Activated B cell treated with CpG ODN at 0.5 μM for 24 hours (primary cell): ENCODE data around the gene THAP8. TPM values are rescaled to one million over a fixed set of nuclear protein-coding genes. Genes with fewer than 3 reads are reported as not detected.

Experiments used
- ATAC-seq: fragments of 200-7000 bp; cut with Tn5 transposase; one replicate; pipeline ENCODE4 v1.10.0; 2021; ENCODE audit warnings: low read depth, mild to moderate bottlenecking, moderate library complexity
- CTCF ChIA-PET: fragments of 350-600 bp; sonication (Branson Sonifier 250); formaldehyde crosslinking; loops from one replicate; lab custom pipeline; 2021; ENCODE audit warnings: antibody characterized with exemption; lab: Charles Lee
- POLR2A ChIA-PET: fragments of 350-600 bp; sonication (Branson Sonifier 250); formaldehyde crosslinking; loops from one replicate; lab custom pipeline; 2021; ENCODE audit warnings: antibody characterized with exemption; lab: Charles Lee
- DNase-seq: peaks from one replicate; pipeline ENCODE4 v3.0.0; 2022
- H3K27ac Mint-ChIP-seq: one replicate; pipeline ENCODE4 v1.8.0; 2020; ENCODE audit warnings: mixed read lengths
- H3K27me3 Mint-ChIP-seq: one replicate; pipeline ENCODE4 v1.8.0; 2021; ENCODE audit warnings: mixed read lengths
- H3K36me3 Mint-ChIP-seq: one replicate; pipeline ENCODE4 v1.8.0; 2021; ENCODE audit warnings: low read depth, mixed read lengths
- H3K4me1 Mint-ChIP-seq: one replicate; pipeline ENCODE4 v1.8.0; 2021; ENCODE audit warnings: mixed read lengths
- H3K4me3 Mint-ChIP-seq: one replicate; pipeline ENCODE4 v1.8.0; 2020; ENCODE audit warnings: mild to moderate bottlenecking, mixed read lengths
- H3K9me3 Mint-ChIP-seq: one replicate; pipeline ENCODE4 v1.8.0; 2020; ENCODE audit warnings: mixed read lengths
- CTCF ChIP-seq: fragments of 200-600 bp; IDR thresholded peaks from one replicate; pipeline ENCODE4 v1.8.0; 2022; ENCODE audit warnings: antibody characterized with exemption, mild to moderate bottlenecking
- intact Hi-C: fragments of 100-400 bp; cut with micrococcal nuclease; formaldehyde crosslinking; loops from one replicate; pipeline ENCODE4 v1.15.1; 2024
- total RNA-seq: library from RNA; stranded (reverse); gene quantifications from 2 replicates; pipeline ENCODE4 v1.2.3, GENCODE V29; 2022

The THAP8 gene
- total RNA-seq, 1 donor from 2014 or later, result 2.4 TPM

DNA sequence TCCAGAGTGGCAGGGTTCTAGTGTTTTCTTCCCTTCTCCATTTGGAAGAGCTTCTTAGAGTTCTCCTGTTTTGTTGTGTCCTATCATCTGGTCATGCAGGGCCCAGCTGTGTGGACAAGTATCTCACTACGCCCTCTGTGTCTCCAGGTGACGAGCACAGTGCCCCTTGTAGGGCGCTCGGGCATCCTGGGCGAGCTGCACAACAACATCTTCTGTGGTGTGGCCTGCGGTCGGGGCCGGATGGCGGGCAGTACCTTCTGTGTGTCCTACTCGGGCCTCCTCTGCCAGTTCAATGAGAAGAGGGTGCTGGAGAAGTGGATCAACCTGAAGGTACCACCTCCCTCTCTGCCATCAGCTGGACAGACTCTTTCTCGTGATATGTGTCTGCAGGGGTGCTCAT, 13.6 kb upstream of the THAP8 start:
- ATAC-seq (no peak), DNase-seq (no peak)
- Mint-ChIP-seq H3K4me1 (no peaks in the 10 kb centered on the region), H3K9me3 (no peaks in the 10 kb centered on the region), H3K27me3 (no peaks in the 10 kb centered on the region), H3K36me3 (no peaks in the 10 kb centered on the region), H3K4me3 (no peak overlapping the region), H3K27ac (no peak overlapping the region)
- ChIA-PET CTCF (no interaction called here), POLR2A (no interaction called here)
- TF ChIP-seq CTCF, result no peak
- intact Hi-C loops, result no loop called here

DNA sequence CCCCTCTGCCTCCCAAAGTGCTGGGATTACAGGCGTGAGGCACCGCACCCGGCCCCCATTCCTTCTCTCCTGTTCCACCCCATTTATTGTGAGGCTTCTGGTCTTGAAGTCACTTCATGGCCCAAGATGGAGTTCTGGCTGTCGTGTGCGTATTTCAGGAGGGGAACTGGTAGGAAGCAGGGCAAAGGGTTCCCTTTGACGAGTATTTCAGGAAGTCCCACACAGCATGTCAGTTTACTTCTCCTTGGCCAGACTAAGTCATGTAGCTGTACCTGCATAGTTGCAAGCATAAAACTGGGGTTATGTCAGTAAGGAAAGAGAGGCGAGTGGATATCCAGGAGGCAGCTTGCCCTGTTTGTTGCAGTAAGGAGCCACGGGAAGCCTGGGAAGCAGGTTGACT, 10.7 kb upstream of the THAP8 start:
- DNase-seq (no peak), ATAC-seq (no peak)
- CTCF ChIA-PET, result no interaction called here
- intact Hi-C loops, result no loop called here
- H3K4me3 Mint-ChIP-seq, result no peak overlapping the region
- TF ChIP-seq CTCF, result no peak
- no peaks in the 10 kb centered on the region for H3K9me3 Mint-ChIP-seq
- H3K27ac Mint-ChIP-seq, result no peak overlapping the region
- no peaks in the 10 kb centered on the region for H3K27me3 Mint-ChIP-seq
- POLR2A ChIA-PET, result no interaction called here
- H3K36me3 Mint-ChIP-seq, result no peaks in the 10 kb centered on the region
- H3K4me1 Mint-ChIP-seq, result no peaks in the 10 kb centered on the region

- TF ChIP-seq CTCF, result no peak
- Mint-ChIP-seq H3K4me3 (no peak overlapping the region), H3K27ac (no peak overlapping the region), H3K9me3 (no peaks in the 10 kb centered on the region), H3K27me3 (no peaks in the 10 kb centered on the region), H3K36me3 (no peaks in the 10 kb centered on the region), H3K4me1 (no peaks in the 10 kb centered on the region)
- no peak for ATAC-seq
- CTCF ChIA-PET, result interaction anchor here (2.6 kb wide), 1 partner anchor 108 kb away, joined by 10 read pairs; no protein-coding TSS in a partner anchor
- intact Hi-C loops, result no loop called here
- POLR2A ChIA-PET, result interaction anchor here (0.6 kb wide), 1 partner anchor 467 kb away, joined by 3 read pairs; the partner anchor contains the start of gene ZNF260
- DNase-seq, result no peak
Observed at GRCh38 chr19:36061367-36061766, 7.3 kb upstream of the THAP8 start.

GRCh38 chr19:36060430-36060829, 6.3 kb upstream of the THAP8 start:
- Mint-ChIP-seq H3K4me1 (peaks cover 6% of the 10 kb centered on the region), H3K27me3 (no peaks in the 10 kb centered on the region), H3K9me3 (no peaks in the 10 kb centered on the region), H3K36me3 (no peaks in the 10 kb centered on the region), H3K27ac (no peak overlapping the region), H3K4me3 (no peak overlapping the region)
- DNase-seq, result no peak
- CTCF ChIA-PET, result interaction anchor here (2.6 kb wide), 1 partner anchor 109 kb away, joined by 10 read pairs; no protein-coding TSS in a partner anchor
- POLR2A ChIA-PET, result no interaction called here
- TF ChIP-seq CTCF, result no peak
- ATAC-seq, result no peak
- intact Hi-C loops, result loop anchor here (1.0 kb wide), 1 partner anchor 110 kb away; no protein-coding TSS in a partner anchor

GRCh38 chr19:36059180-36059910, 5.3 kb upstream of the THAP8 start:
- H3K27me3 Mint-ChIP-seq, result no peaks in the 10 kb centered on the region
- ATAC-seq (no peak), DNase-seq (no peak)
- CTCF ChIA-PET, result interaction anchor here (2.6 kb wide), 1 partner anchor 110 kb away, joined by 10 read pairs; no protein-coding TSS in a partner anchor
- no peaks in the 10 kb centered on the region for H3K36me3 Mint-ChIP-seq
- H3K27ac Mint-ChIP-seq, result no peak overlapping the region
- POLR2A ChIA-PET, result no interaction called here
- TF ChIP-seq CTCF, result no peak
- intact Hi-C loops, result loop anchor here (10.0 kb wide), 1 partner anchor 415 kb away; the partner anchor contains the start of genes COX6B1 and ETV2
- H3K9me3 Mint-ChIP-seq, result no peaks in the 10 kb centered on the region
- no peak overlapping the region for H3K4me3 Mint-ChIP-seq
- peaks cover 9% of the 10 kb centered on the region for H3K4me1 Mint-ChIP-seq
